GM19238 (cell line): ENCODE results near the gene QTRT2.

Experiments used
- DNase-seq: peaks from one replicate; pipeline ENCODE4 v3.0.0; 2011; ENCODE audit warnings: low spot score; ENCODE audit not compliant: insufficient read length

Gene QTRT2

DNA sequence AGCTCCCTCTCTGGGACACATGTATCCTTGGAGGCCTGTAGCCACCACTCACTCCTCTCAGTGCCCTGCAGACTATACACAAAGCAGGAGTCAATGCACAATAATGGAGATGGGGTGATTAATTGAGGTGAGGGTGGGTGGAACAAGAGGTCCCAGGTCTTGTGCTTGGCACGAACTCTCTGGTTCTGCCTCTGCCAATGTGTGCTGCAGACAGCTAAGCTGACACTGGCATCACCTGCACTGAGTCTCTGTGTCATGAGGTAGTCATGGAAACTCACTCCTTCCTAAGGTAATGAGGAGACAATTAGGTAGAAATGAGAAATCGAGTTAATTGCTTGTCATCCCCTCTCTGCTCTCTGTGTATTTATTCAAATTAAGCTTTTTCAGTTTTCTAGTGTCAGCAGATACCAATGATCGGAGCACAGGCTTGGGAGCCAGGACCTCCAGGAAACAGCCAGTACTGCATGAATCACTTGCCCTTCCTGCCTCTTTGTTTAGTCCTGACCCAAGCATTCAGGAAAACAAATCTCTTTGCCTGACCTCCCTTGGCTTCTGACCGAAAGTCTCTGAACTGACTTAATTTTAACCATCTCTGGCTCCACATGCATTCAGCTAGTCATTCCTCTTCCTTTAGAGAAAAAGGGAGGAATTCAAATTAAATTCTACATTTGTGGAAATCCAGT, 65.6 kb downstream of the QTRT2 start:
- no peak for DNase-seq

DNA sequence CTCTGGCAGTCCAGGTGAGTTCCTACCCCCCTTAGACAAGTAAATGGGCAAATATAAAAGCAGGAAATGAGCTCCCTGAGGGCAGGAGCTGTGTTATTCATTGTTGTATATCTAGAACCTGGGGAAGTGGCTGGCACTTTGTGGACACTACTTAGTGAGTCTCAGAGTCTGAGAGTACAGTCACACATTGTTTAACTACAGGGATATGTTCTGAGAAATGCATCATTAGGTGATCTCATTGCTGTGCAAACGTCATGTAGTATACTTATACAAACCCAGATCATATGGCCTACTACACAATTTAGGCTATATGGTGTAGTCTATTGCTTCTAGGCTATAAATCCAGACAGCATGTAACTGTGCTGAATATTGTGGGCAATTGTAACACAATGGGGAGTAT, 69.9 kb downstream of the QTRT2 start:
- no peak for DNase-seq

DNA sequence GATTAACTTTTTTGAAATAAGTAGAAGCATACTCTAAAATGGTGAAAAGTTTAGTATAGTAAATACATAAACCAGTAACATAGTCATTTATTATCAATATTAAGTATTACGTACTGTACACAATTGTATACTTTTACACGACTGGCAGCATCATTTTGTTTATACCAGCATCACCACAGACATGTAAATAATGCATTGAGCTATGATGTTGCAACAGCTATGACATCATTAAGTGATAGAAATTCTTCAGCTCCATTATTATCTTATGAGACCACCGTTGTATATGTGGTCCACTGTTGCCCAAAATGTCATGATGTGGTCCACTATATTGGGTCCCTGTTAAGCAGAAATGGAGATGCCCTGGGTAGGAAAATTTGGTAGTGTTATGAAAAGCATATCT, 71.0 kb downstream of the QTRT2 start:
- DNase-seq = no peak

DNA sequence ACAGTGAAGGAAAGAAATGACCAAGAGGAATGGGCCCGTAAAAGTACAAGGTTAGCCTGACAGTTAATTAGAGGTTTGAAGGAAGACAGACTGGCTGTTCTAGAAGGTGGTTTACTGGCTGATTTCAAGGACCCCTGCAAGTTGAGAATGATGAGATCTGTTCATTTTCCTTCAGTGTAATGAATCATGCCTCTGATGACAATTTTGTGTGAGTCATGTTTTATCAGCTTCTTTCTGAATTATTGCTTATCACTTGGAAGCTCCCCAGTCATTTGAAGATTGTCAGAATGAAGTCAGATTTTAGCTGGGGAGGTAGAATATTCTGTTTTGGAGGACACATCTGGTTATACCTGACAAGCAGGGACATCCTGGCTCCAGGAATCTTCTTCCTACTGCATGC, 71.7 kb downstream of the QTRT2 start:
- no peak for DNase-seq

DNA sequence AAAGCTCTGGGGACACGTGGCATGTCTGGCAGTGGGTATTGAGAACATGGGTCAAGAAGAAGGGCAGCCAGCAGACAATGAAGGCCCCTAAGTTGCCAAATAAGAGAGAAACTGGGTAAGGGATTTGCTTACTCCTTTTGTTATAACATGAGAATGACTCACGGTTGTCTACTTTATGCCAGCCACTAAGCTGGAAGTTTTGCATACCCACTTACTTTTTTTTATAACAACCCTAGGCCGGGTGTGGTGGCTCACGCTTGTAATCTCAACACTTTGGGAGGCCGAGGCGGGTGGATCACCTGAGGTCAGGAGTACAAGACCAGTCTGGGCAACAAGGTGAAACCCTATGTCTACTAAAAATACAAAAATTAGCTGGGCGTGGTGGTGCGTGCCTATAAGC, 72.3 kb downstream of the QTRT2 start:
- DNase-seq = no peak

DNA sequence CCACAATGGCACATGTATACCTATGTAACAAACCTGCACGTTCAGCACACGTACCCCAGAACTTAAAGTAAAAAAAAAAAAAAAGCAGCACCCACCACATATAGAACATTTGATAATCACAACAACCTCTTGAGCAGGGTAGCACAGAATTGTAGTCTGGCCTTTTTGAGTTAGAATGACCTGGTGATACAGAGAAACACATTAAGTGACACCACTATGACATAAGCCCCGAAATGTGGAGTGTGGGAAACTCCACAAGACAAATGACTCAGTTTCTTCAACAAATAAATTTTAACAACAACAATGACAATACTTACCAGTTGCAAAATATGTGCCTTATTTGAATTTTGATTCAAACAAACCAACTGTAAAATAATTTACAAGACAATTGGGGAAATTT, 76.0 kb downstream of the QTRT2 start:
- DNase-seq = no peak

DNA sequence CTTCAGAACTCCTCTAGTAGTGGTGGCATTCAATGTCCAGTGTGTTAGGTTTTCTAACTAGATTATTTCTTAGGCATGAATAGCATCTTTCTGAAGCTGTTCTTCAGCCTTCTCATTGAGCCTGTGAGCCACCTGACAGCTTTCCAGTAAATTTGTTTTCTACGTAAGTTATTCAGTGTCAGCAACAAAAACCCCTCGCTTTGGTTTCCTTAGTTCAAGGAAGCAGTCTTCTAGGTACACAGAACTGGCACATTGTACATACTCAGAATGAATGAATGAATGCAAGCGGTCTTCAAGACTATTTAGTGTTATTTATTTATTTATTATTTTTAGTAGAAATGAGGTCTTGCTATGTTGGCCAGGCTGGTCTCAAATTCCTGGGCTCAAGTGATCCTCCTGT, 77.4 kb downstream of the QTRT2 start:
- no peak for DNase-seq
